HG03196 (cell line): ENCODE data around the gene NOC3L.

Experiments used
- ATAC-seq: cut with Tn5 transposase; IDR thresholded peaks from one replicate; pipeline ENCODE4 v1.9.1; 2021; ENCODE audit not compliant: unreplicated experiment

NOC3L gene

GRCh38 chr10:94303929-94304328 lies 58.8 kb downstream of the NOC3L start:
- ATAC-seq, result no peak

GRCh38 chr10:94300042-94300441 lies 62.7 kb downstream of the NOC3L start:
- ATAC-seq, result no peak

- no peak for ATAC-seq
Measured at GRCh38 chr10:94299417-94299816, 63.3 kb downstream of the NOC3L start.

GRCh38 chr10:94294168-94294567 lies 68.6 kb downstream of the NOC3L start:
- ATAC-seq, result no peak

GRCh38 chr10:94293354-94293753 lies 69.4 kb downstream of the NOC3L start:
- ATAC-seq, result no peak

GRCh38 chr10:94292434-94293090 lies 70.2 kb downstream of the NOC3L start:
- no peak for ATAC-seq

GRCh38 chr10:94288361-94289101 lies 74.2 kb downstream of the NOC3L start:
- no peak for ATAC-seq

GRCh38 chr10:94287336-94287735 lies 75.4 kb downstream of the NOC3L start:
- no peak for ATAC-seq

GRCh38 chr10:94286901-94287300 lies 75.8 kb downstream of the NOC3L start:
- no peak for ATAC-seq

GRCh38 chr10:94285271-94285670 lies 77.5 kb downstream of the NOC3L start:
- no peak for ATAC-seq
